Endodermal cell (in vitro differentiated cells): ENCODE results near the gene KLF1. TPM values are rescaled to one million over a fixed set of nuclear protein-coding genes. Genes with fewer than 3 reads are reported as not detected.

ENCODE experiments used
- DNase-seq: peaks from one replicate; pipeline ENCODE4 v3.0.0-alpha.2; 2017
- H3K27ac ChIP-seq: 2 replicates; pipeline ENCODE4 v1.5.1; 2013; ENCODE audit warnings: mild to moderate bottlenecking, low read depth, low read length, moderate library complexity
- H3K27me3 ChIP-seq: 2 replicates; pipeline ENCODE4 v1.6.1; 2013; ENCODE audit warnings: mild to moderate bottlenecking, low read length, moderate library complexity; ENCODE audit not compliant: insufficient read depth, control insufficient read depth, poor library complexity, severe bottlenecking
- H3K36me3 ChIP-seq: 2 replicates; pipeline ENCODE4 v1.7.0; 2013; ENCODE audit warnings: mild to moderate bottlenecking, low read length, moderate library complexity; ENCODE audit not compliant: control insufficient read depth, insufficient read depth
- H3K4me1 ChIP-seq: one replicate; pipeline ENCODE4 v1.7.0; 2013; ENCODE audit warnings: low read length; ENCODE audit not compliant: control insufficient read depth, insufficient read depth
- H3K4me3 ChIP-seq: 2 replicates; pipeline ENCODE4 v1.5.1; 2013; ENCODE audit warnings: mild to moderate bottlenecking, low read length, moderate library complexity
- H3K9ac ChIP-seq: 2 replicates; pipeline ENCODE4 v1.6.1; 2013; ENCODE audit warnings: mild to moderate bottlenecking, low read length, moderate library complexity; ENCODE audit not compliant: poor library complexity, severe bottlenecking; ENCODE audit errors: extremely low read depth
- H3K9me3 ChIP-seq: 2 replicates; pipeline ENCODE4 v1.6.1; 2013; ENCODE audit warnings: mild to moderate bottlenecking, low read length, moderate library complexity; ENCODE audit not compliant: control insufficient read depth
- H3K27ac Mint-ChIP-seq: 2 replicates; pipeline ENCODE4 v1.8.0; 2020; ENCODE audit warnings: mixed read lengths
- H3K27me3 Mint-ChIP-seq: 2 replicates; pipeline ENCODE4 v1.8.0; 2021; ENCODE audit warnings: mild to moderate bottlenecking, mixed read lengths; ENCODE audit not compliant: insufficient read depth
- H3K36me3 Mint-ChIP-seq: 2 replicates; pipeline ENCODE4 v1.8.0; 2020; ENCODE audit warnings: low read depth, mixed read lengths
- H3K4me1 Mint-ChIP-seq: 2 replicates; pipeline ENCODE4 v1.8.0; 2020; ENCODE audit warnings: mixed read lengths
- H3K4me3 Mint-ChIP-seq: 2 replicates; pipeline ENCODE4 v1.8.0; 2020; ENCODE audit warnings: mild to moderate bottlenecking, moderate library complexity, mixed read lengths
- H3K9me3 Mint-ChIP-seq: 2 replicates; pipeline ENCODE4 v1.8.0; 2020; ENCODE audit warnings: mild to moderate bottlenecking, mixed read lengths
- CTCF ChIP-seq: fragments of 200-600 bp; sonication (generic); conservative IDR thresholded peaks from 2 replicates; pipeline ENCODE4 v1.5.0; 2021; ENCODE audit warnings: antibody characterized with exemption, mild to moderate bottlenecking
- WGBS, 2 experiments: methylation state at CpG; one replicate each; pipeline versions ENCODE4 v1.1.5 to v1.1.7; 2013; ENCODE audit warnings: missing lambda C conversion rate in 2 of 2, mixed read lengths in 1 of 2; ENCODE audit not compliant: insufficient coverage in 1 of 2, insufficient read length in 1 of 2; 5-methylcytosine and 5-hydroxymethylcytosine counted together
- total RNA-seq, 2 donors: library from RNA; stranded (reverse); fragmentation: NEBNext Ultra II Directional in 1 of 2; extraction: Animal tissue kit (Norgen Biotek cat#: 25700) in 1 of 2; gene quantifications; 2 replicates in 1 of 2; 3 replicates in 1 of 2; pipeline ENCODE4 v1.2.1, GENCODE V29; 2021

KLF1 gene
- total RNA-seq, 2 donors from 2014 or later = 0.91 to 1.0 TPM

GRCh38 chr19:12913011-12913561 is 26.1 kb upstream of the KLF1 start:
- Mint-ChIP-seq H3K36me3 (no peaks in the 10 kb centered on the region), H3K4me1 (peaks cover 22% of the 10 kb centered on the region), H3K4me3 (peak overlapping the region; percentile 45), H3K27ac (peak overlapping the region; percentile 97), H3K27me3 (peaks cover 3% of the 10 kb centered on the region), H3K9me3 (no peaks in the 10 kb centered on the region)
- Histone ChIP-seq H3K27me3 (no peaks in the 10 kb centered on the region), H3K9me3 (no peaks in the 10 kb centered on the region), H3K36me3 (no peaks in the 10 kb centered on the region), H3K4me1 (peaks cover 6% of the 10 kb centered on the region), H3K4me3 (no peak overlapping the region), H3K9ac (no peak overlapping the region), H3K27ac (peak overlapping the region; percentile 61)
- DNase-seq = peak; percentile 92
- 66 to 73% methylated on average over 19 to 22 of the region's 22 CpGs for WGBS, 2 experiments
- TF ChIP-seq CTCF = no peak

- H3K36me3 Mint-ChIP-seq = no peaks in the 10 kb centered on the region
- no peak for TF ChIP-seq CTCF
- no peak overlapping the region for H3K4me3 Mint-ChIP-seq
- no peaks in the 10 kb centered on the region for H3K9me3 ChIP-seq
- H3K9ac ChIP-seq = no peak overlapping the region
- H3K4me1 Mint-ChIP-seq = peaks cover 22% of the 10 kb centered on the region
- peak overlapping the region; percentile 97 for H3K27ac Mint-ChIP-seq
- H3K27me3 ChIP-seq = no peaks in the 10 kb centered on the region
- no peak overlapping the region for H3K4me3 ChIP-seq
- no peaks in the 10 kb centered on the region for H3K36me3 ChIP-seq
- H3K4me1 ChIP-seq = peaks cover 6% of the 10 kb centered on the region
- WGBS, 2 experiments = 69 to 79% methylated on average over 4 of the region's 4 CpGs
- H3K27ac ChIP-seq = peak overlapping the region; percentile 61
- no peaks in the 10 kb centered on the region for H3K27me3 Mint-ChIP-seq
- H3K9me3 Mint-ChIP-seq = no peaks in the 10 kb centered on the region
- no peak for DNase-seq
Observed at GRCh38 chr19:12912571-12912970, 25.6 kb upstream of the KLF1 start.

- no peak overlapping the region for H3K9ac ChIP-seq
- no peaks in the 10 kb centered on the region for H3K27me3 ChIP-seq
- no peak for TF ChIP-seq CTCF
- no peaks in the 10 kb centered on the region for H3K9me3 ChIP-seq
- Mint-ChIP-seq H3K4me3 (no peak overlapping the region), H3K9me3 (no peaks in the 10 kb centered on the region), H3K4me1 (peaks cover 1% of the 10 kb centered on the region), H3K27ac (no peak overlapping the region), H3K27me3 (no peaks in the 10 kb centered on the region), H3K36me3 (peaks cover 3% of the 10 kb centered on the region)
- H3K36me3 ChIP-seq = no peaks in the 10 kb centered on the region
- no peak overlapping the region for H3K4me3 ChIP-seq
- 91% methylated on average over 9 of the region's 9 CpGs for WGBS, 2 experiments
- no peak for DNase-seq
- H3K4me1 ChIP-seq = no peaks in the 10 kb centered on the region
- no peak overlapping the region for H3K27ac ChIP-seq
Observed at GRCh38 chr19:12907166-12907565, 20.2 kb upstream of the KLF1 start.
